ENCODE data around the gene WARS2.

Gene WARS2

GRCh38 chr1:119012383-119012782 lies 128.1 kb downstream of the WARS2 start:
- no peaks in the 10 kb centered on the region for H3K4me1 ChIP-seq (ENCODE audit: insufficient read depth, low read length, severe bottlenecking)
- H3F3A ChIP-seq (ENCODE audit: insufficient read depth, low read length) = no peaks in the 10 kb centered on the region
- no peaks in the 10 kb centered on the region for H3K36me3 ChIP-seq (ENCODE audit: insufficient read depth, low read length)
- no peaks in the 10 kb centered on the region for H3K9me3 ChIP-seq (ENCODE audit: low read length)
- H3K9me2 ChIP-seq (ENCODE audit: low read depth, low read length) = no peaks in the 10 kb centered on the region
- no peak overlapping the region for H3K27ac ChIP-seq (ENCODE audit: low read depth, low read length, poor library complexity, severe bottlenecking)
- no peak overlapping the region for H3K4me3 ChIP-seq (ENCODE audit: low read depth, low read length, poor library complexity, severe bottlenecking)
- no peak overlapping the region for H3K4me2 ChIP-seq (ENCODE audit: low read length)
- TF ChIP-seq CTCF (IDR thresholded peaks at IDR 0.05; ENCODE audit: low read length) = no peak
- TF ChIP-seq EZH2 (IDR thresholded peaks at IDR 0.05; ENCODE audit: borderline replicate concordance, low read length) = no peak
- no peaks in the 10 kb centered on the region for H4K20me1 ChIP-seq (ENCODE audit: insufficient read depth, low read length)
- H3K79me2 ChIP-seq (ENCODE audit: insufficient read depth, low read length) = no peaks in the 10 kb centered on the region
- no peak overlapping the region for H2AFZ ChIP-seq (ENCODE audit: low read length)
- H3K9ac ChIP-seq (ENCODE audit: low read length) = no peak overlapping the region
- H3K27me3 ChIP-seq (ENCODE audit: insufficient read depth, low read length) = no peaks in the 10 kb centered on the region

- no peaks in the 10 kb centered on the region for H3K27me3 ChIP-seq (ENCODE audit: insufficient read depth, low read length)
- H3K27ac ChIP-seq (ENCODE audit: low read depth, low read length, poor library complexity, severe bottlenecking) = no peak overlapping the region
- no peak overlapping the region for H3K4me3 ChIP-seq (ENCODE audit: low read depth, low read length, poor library complexity, severe bottlenecking)
Measured at GRCh38 chr1:119011706-119012105, 128.7 kb downstream of the WARS2 start.

GRCh38 chr1:119011116-119011515 lies 129.3 kb downstream of the WARS2 start:
- Histone ChIP-seq H3K4me3 (ENCODE audit: low read depth, low read length, poor library complexity, severe bottlenecking) (no peak overlapping the region), H4K20me1 (ENCODE audit: insufficient read depth, low read length) (no peaks in the 10 kb centered on the region), H2AFZ (ENCODE audit: low read length) (no peak overlapping the region), H3K4me1 (ENCODE audit: insufficient read depth, low read length, severe bottlenecking) (no peaks in the 10 kb centered on the region), H3K36me3 (ENCODE audit: insufficient read depth, low read length) (no peaks in the 10 kb centered on the region), H3K9me3 (ENCODE audit: low read length) (no peaks in the 10 kb centered on the region), H3K4me2 (ENCODE audit: low read length) (no peak overlapping the region), H3K27me3 (ENCODE audit: insufficient read depth, low read length) (no peaks in the 10 kb centered on the region), H3K27ac (ENCODE audit: low read depth, low read length, poor library complexity, severe bottlenecking) (no peak overlapping the region), H3K79me2 (ENCODE audit: insufficient read depth, low read length) (no peaks in the 10 kb centered on the region), H3K9ac (ENCODE audit: low read length) (no peak overlapping the region), H3F3A (ENCODE audit: insufficient read depth, low read length) (no peaks in the 10 kb centered on the region), H3K9me2 (ENCODE audit: low read depth, low read length) (no peaks in the 10 kb centered on the region)
- no peak for TF ChIP-seq EZH2 (IDR thresholded peaks at IDR 0.05; ENCODE audit: borderline replicate concordance, low read length)
- no peak for TF ChIP-seq CTCF (IDR thresholded peaks at IDR 0.05; ENCODE audit: low read length)

More at GRCh38 chr1:119011706-119012105, 128.7 kb downstream of the WARS2 start:
- Histone ChIP-seq H3K4me2 (ENCODE audit: low read length) (no peak overlapping the region), H3K9me3 (ENCODE audit: low read length) (no peaks in the 10 kb centered on the region), H3F3A (ENCODE audit: insufficient read depth, low read length) (no peaks in the 10 kb centered on the region), H3K36me3 (ENCODE audit: insufficient read depth, low read length) (no peaks in the 10 kb centered on the region), H3K4me1 (ENCODE audit: insufficient read depth, low read length, severe bottlenecking) (no peaks in the 10 kb centered on the region), H3K79me2 (ENCODE audit: insufficient read depth, low read length) (no peaks in the 10 kb centered on the region), H3K9ac (ENCODE audit: low read length) (no peak overlapping the region), H4K20me1 (ENCODE audit: insufficient read depth, low read length) (no peaks in the 10 kb centered on the region), H2AFZ (ENCODE audit: low read length) (no peak overlapping the region), H3K9me2 (ENCODE audit: low read depth, low read length) (no peaks in the 10 kb centered on the region)
- no peak for TF ChIP-seq CTCF (IDR thresholded peaks at IDR 0.05; ENCODE audit: low read length)
- TF ChIP-seq EZH2 (IDR thresholded peaks at IDR 0.05; ENCODE audit: borderline replicate concordance, low read length) = no peak

Measured in OCI-LY1 (cell line).